Ishikawa (cell line): ENCODE measurements around the gene GRB10.

Source experiments
- CEBPB ChIP-seq: IDR thresholded peaks from 2 replicates; pipeline ENCODE4 v1.6.1; 2012
- CREB1 ChIP-seq: IDR thresholded peaks from 2 replicates; pipeline ENCODE4 v1.6.1; 2012; ENCODE audit warnings: low read depth
- EGR1 ChIP-seq: IDR thresholded peaks from 2 replicates; pipeline ENCODE4 v1.6.1; 2012
- EP300 ChIP-seq: IDR thresholded peaks from 2 replicates; pipeline ENCODE4 v1.6.1; 2012; ENCODE audit warnings: borderline replicate concordance
- FOXM1 ChIP-seq: IDR thresholded peaks from 2 replicates; pipeline ENCODE4 v1.6.1; 2012; ENCODE audit warnings: low read depth, borderline replicate concordance
- MAX ChIP-seq: IDR thresholded peaks from 2 replicates; pipeline ENCODE4 v1.6.1; 2012
- NFIC ChIP-seq: IDR thresholded peaks from 2 replicates; pipeline ENCODE4 v1.6.1; 2012
- RAD21 ChIP-seq: IDR thresholded peaks from 2 replicates; pipeline ENCODE4 v1.6.1; 2012; ENCODE audit warnings: low read depth
- REST ChIP-seq: IDR thresholded peaks from 2 replicates; pipeline ENCODE4 v1.6.1; 2012; ENCODE audit warnings: low read depth, mild to moderate bottlenecking
- TAF1 ChIP-seq: IDR thresholded peaks from 2 replicates; pipeline ENCODE4 v1.6.1; 2012; ENCODE audit warnings: low read depth, mild to moderate bottlenecking
- TCF12 ChIP-seq: IDR thresholded peaks from 2 replicates; pipeline ENCODE4 v1.6.1; 2012; ENCODE audit warnings: low read depth
- TEAD4 ChIP-seq: IDR thresholded peaks from 2 replicates; pipeline ENCODE4 v1.6.1; 2012
- YY1 ChIP-seq: IDR thresholded peaks from 2 replicates; pipeline ENCODE4 v1.6.1; 2012; ENCODE audit warnings: low read depth
- ZBTB7A ChIP-seq: IDR thresholded peaks from 2 replicates; pipeline ENCODE4 v1.6.1; 2012; ENCODE audit warnings: low read depth
- TF ChIP-seq, protein P1 (sequence below): IDR thresholded peaks from 2 replicates; pipeline ENCODE4 v1.6.1; 2012

GRB10 gene

DNA sequence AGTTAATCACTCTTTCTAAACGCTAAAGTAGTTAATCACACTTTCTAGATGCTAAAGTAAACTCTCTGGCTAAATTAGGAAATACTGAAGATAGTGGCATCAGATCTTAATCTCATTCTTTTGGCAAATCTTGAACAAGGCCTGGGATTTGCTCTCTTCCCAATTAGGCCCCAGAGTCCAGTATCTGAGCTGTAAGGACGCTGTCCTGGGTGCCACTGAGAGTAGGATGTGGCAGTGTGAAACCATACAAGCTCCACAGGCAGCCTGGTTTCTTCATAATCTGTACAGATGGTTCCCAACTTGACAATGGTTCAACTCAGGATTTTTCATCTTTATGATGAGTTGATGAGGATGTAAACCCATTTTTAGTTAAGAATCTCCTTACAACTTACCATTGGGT, 36.9 kb downstream of the GRB10 start:
- no peak for TF ChIP-seq MAX
- no peak for TF ChIP-seq YY1
- no peak for TF ChIP-seq EGR1
- TF ChIP-seq TAF1: no peak
- no peak for TF ChIP-seq FOXM1
- TF ChIP-seq RAD21: no peak
- TF ChIP-seq NFIC: no peak
- TF ChIP-seq TCF12: no peak
- no peak for TF ChIP-seq ZBTB7A
- no peak for TF ChIP-seq REST
- TF ChIP-seq CEBPB: no peak
- TF ChIP-seq, protein P1, sequence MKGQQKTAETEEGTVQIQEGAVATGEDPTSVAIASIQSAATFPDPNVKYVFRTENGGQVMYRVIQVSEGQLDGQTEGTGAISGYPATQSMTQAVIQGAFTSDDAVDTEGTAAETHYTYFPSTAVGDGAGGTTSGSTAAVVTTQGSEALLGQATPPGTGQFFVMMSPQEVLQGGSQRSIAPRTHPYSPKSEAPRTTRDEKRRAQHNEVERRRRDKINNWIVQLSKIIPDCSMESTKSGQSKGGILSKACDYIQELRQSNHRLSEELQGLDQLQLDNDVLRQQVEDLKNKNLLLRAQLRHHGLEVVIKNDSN: no peak
- TF ChIP-seq CREB1: no peak
- no peak for TF ChIP-seq TEAD4
- TF ChIP-seq EP300: no peak

DNA sequence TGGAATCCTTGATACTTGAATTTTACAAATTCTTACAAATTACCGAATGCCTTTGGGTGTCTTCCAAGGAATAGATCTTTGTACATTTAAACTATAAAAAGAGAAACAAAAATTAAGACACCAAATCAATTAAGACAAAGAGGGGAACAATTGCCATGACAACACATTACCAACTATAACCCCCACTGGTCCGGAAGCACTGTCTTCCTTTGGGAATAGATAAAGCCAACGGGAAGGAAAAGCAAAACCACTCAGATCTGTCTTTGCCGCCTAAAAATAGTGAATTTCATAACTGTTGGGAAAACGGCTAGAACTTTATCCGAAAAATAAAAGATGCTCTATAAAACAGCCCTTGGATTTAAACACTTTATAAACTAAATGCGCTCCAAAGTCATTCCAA, 37.4 kb downstream of the GRB10 start:
- no peak for TF ChIP-seq ZBTB7A
- TF ChIP-seq YY1: no peak
- no peak for TF ChIP-seq TCF12
- no peak for TF ChIP-seq CREB1
- TF ChIP-seq TEAD4: no peak
- no peak for TF ChIP-seq FOXM1
- TF ChIP-seq REST: no peak
- TF ChIP-seq NFIC: no peak
- TF ChIP-seq CEBPB: no peak
- TF ChIP-seq MAX: no peak
- TF ChIP-seq EP300: no peak
- TF ChIP-seq TAF1: no peak
- no peak for TF ChIP-seq RAD21
- TF ChIP-seq, protein P1: no peak

- no peak for TF ChIP-seq CEBPB
- TF ChIP-seq YY1: no peak
- TF ChIP-seq EGR1: no peak
- TF ChIP-seq REST: no peak
Observed at GRCh38 chr7:50743893-50744292, 38.8 kb downstream of the GRB10 start.

GRCh38 chr7:50743016-50743415, 39.7 kb downstream of the GRB10 start:
- TF ChIP-seq CREB1 (no peak), EGR1 (no peak), FOXM1 (no peak), RAD21 (no peak), ZBTB7A (no peak), TAF1 (no peak)

- TF ChIP-seq CEBPB (no peak), FOXM1 (no peak), REST (no peak), MAX (no peak), EGR1 (no peak), TCF12 (no peak), YY1 (no peak), ZBTB7A (no peak), RAD21 (no peak), EP300 (no peak)
- TF ChIP-seq, protein P1: no peak
Observed at GRCh38 chr7:50742401-50742800, 40.3 kb downstream of the GRB10 start.
